TTC549 (cell line): ENCODE measurements around the gene SERINC3.
"Not testable (repeated sequence)": the region's sequence is repeated elsewhere in the genome, so short reads cannot be mapped to it uniquely, and the experiment has no call there.

Experiments
- FAIRE-seq: peaks from 2 replicates; lab custom pipeline; 2012; peaks lifted over from hg19 to GRCh38; lab: Jason Lieb, UNC

The SERINC3 gene

GRCh38 chr20:44521484-44522481 is at the start of gene SERINC3:
Gene SERINC3 (minus strand): TSS chr20:44522070. CDS start chr20:44521951, 119 bp downstream.
- peak; percentile 53 for FAIRE-seq

DNA sequence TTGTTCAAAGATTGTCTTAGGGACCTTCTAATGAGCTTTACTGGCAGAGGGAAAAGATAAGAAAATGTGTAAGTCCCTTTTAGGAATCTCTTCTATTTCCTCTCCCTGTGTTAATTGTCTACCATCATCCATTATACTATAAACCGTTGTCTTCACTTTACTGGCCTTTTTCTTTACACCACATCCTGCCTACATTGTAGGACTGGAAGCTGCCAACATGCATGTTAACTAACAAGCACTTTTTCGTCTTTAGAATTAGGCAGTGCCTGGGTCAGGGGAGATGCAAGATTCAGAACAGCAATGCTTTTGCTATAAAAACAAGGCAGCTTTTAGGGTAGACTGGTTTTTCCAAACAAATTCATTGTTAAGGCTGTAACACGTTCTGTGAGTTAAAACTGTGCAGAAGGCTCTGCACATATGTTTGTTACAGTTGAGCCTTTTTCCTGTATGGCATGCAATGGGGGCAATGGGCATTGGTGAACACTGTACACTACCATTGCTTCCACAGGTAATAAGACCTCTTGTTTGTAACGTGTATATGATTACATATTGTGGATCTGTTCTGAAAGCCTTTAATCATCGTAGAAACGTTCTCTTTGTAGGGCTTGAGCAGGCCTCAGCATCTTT is 49.6 kb upstream of the SERINC3 start:
- no peak for FAIRE-seq

DNA sequence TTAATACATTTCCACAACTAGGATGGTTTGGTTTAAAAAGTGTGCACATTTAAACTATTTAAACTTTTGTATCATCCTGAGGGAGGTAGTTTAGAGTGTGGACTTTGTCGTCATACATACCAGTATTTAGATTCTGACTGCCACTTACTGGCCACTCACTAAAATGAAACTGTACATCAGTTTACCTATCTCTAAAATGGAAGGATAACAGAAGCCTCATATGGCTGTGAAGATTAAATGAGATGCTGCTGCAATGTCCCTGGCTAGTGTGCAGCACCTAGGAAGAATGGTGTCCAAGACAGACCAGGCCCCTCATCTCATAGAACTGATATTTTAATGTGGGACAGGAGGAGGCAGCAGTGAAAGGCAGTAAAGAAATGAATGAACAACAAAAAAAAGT is 48.5 kb upstream of the SERINC3 start:
- FAIRE-seq: no peak

- no peak for FAIRE-seq
Observed at GRCh38 chr20:44566811-44567210, 44.9 kb upstream of the SERINC3 start.

- FAIRE-seq: no peak
Observed at GRCh38 chr20:44566018-44566417, 44.1 kb upstream of the SERINC3 start.

GRCh38 chr20:44561876-44562275 is 40.0 kb upstream of the SERINC3 start:
- no peak for FAIRE-seq

- FAIRE-seq: not testable (repeated sequence)
Observed at GRCh38 chr20:44560818-44561217, 38.9 kb upstream of the SERINC3 start.

DNA sequence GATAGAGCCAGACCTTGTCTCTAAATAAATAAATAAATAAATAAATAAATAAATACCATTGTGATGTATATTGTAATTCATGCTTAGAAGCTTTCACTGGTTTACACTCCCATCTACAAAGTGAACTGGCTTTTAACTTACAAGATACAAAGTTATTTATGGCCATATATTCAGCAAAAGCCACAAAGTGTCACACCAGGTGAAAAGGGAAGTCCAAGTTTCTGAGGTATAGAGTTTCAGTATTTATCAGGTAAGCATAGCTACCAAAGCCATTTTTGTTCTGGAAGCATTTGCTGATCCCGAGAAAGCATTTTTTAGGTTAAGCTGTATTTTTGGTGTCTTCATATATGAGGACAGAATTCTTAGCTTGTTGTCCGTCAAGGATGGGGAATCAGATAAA is 38.4 kb upstream of the SERINC3 start:
- no peak for FAIRE-seq

- FAIRE-seq: no peak
Observed at GRCh38 chr20:44559302-44559701, 37.4 kb upstream of the SERINC3 start.

DNA sequence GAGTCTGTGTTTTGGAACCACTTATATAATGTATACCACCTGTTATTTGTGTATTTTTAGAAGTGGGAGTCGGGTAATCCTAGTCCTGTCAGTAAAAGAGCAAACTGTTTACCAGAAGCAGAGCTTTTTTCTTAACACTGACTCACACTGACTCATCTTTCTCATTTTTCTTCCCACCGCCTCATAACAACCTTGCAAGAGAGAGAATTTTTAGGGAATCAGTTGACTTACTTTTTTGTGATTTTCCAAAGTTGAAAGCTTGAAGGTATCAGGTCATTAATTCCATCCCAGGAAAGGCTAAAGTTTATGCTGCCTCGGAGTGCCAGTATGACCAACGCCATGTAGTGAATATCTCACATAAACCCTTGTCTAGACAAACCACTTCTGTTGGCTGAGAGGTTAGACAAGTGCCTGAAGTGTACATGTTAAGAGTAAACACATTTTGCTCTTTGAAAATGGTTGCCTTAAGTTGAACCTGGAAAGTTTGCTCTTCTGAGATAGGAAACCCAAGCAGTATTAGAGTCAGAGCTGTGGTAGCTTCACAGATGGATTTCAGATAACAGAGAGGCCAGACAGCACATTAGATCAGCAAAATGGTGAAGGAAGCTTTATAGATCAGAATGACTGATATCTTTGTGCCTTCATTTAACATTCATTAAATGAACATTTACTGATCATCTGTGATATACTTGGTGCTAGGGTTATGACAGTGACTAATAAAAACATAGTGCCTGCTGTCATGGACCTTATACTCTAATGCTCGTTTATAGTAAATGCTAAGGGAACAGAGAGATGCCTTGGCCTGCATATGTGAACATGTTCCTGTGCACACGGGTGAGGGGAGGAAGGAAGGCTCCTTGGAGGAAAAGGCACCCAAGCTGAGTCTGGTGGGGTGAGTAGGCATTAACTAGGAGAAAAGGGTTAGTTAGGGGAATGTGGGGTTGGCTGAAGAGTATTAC is 31.4 kb upstream of the SERINC3 start:
- peak; percentile 85 for FAIRE-seq

- no peak for FAIRE-seq
Observed at GRCh38 chr20:44552568-44552949, 30.7 kb upstream of the SERINC3 start.

DNA sequence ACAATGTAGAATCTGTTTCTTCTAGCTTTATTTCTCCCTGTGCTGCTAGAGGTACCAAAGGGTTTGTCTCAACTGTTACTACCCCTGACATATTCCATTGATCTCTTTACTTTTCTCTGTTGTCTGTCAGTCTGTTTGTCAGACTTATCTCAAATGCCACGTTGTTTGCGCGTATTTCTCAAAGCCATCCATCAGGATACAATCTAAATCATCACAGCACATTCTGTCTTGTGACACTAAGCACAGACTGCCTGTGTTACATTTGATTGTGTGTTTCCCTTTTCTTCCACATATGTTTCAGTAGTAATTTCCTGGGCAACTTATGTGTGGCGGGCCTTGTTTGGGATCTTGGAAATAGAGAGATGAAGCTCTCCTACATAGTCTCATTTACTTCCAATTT is 30.2 kb upstream of the SERINC3 start:
- peak; percentile 83 for FAIRE-seq

DNA sequence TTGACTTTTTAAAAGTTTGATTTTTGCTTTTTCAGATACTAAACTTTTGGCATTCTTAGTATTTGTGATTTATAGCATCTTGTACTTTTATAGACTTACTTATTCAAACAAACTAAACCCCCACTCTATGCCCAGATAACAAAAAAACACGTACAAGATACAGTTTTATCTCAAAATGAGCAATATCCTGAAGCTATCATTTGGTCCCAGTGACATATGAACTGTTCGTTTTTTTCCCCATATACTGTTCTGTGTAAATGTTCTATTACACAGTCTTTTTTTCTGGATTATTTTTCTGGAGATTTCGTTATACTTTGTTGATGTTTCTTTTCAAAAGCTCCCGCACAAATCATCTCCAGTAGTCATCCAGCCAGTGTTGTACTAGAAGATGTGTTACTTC is 27.3 kb upstream of the SERINC3 start:
- peak; percentile 58 for FAIRE-seq

- FAIRE-seq: no peak
Observed at GRCh38 chr20:44547419-44547818, 25.5 kb upstream of the SERINC3 start.

GRCh38 chr20:44544263-44544662 is 22.4 kb upstream of the SERINC3 start:
- FAIRE-seq: no peak

DNA sequence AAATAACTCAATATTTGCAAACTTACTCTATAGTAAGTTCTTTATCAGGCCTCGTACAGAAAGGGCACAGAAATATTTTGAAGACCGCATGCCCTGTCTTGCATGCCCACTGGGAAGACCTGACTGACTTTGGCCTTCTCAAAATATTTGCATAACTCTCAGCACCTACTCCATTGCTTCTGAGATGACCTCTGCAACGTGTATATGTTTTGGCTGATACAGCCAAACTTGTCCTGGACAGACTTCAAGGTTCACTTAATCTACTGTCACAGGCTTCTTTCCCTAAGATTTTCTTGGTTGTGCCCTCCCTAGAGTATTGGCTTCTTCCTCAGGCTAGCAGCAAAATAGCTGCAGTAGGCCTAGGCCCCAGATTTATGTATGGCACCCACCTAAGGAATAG is 21.5 kb upstream of the SERINC3 start:
- no peak for FAIRE-seq

DNA sequence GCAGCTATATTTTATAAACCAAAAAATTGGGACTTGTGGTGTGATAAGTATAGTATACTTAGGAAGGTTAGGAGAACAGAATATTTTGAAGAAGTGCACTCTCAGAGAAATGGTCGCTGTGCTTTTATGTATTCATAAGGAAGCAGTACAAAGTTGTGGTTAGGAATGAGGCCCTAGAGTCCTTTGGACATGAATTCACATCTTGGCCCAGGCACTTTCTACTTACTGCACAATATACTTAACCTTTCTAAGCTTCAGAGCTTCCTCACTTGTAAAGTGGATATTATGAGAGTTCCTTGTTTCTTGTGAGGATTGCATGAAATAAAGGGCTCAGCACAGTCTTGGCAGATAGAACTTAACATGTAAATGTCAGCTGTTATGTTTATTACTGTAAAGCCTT is 21.0 kb upstream of the SERINC3 start:
- FAIRE-seq: no peak

DNA sequence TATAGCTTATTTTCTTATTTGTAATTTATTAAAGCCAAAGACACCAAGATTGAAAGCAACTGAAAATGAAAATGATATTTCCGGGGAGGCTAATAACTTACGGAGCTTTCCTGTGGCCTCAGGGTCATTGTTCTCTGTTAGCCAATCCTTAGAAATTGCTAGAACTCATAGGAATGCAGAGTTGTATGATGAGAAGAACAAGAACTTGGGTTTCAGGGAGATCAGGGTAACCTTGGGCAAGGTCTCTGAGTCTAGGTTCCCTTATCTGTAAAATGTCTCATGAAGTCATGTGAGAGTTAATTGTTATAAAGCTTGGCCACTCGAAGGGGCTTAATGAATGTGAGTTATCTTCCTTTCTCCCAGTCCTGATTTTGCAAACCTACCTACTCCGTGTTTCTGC is 20.1 kb upstream of the SERINC3 start:
- FAIRE-seq: no peak

GRCh38 chr20:44540834-44541233 is 19.0 kb upstream of the SERINC3 start:
- no peak for FAIRE-seq

- no peak for FAIRE-seq
Observed at GRCh38 chr20:44537993-44538392, 16.1 kb upstream of the SERINC3 start.

DNA sequence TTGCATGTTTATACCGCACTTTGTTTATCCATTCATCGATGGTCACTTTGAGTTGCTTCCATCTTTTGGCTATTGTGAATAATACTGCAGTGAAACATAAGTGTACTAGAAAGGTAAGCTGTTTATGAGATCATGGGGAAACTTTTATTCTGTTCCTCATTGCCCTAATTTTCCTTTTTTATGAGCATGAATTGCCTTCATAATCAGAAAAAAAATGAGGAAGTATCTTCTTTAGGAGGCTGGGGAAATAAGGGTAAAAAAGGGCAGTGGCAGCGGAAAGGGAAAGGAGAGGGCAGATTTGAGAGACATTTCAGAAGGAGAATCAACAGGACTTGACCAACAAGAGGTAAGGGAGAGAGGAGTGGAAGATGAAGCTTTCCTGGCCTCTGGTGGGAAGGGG is 14.3 kb upstream of the SERINC3 start:
- no peak for FAIRE-seq

DNA sequence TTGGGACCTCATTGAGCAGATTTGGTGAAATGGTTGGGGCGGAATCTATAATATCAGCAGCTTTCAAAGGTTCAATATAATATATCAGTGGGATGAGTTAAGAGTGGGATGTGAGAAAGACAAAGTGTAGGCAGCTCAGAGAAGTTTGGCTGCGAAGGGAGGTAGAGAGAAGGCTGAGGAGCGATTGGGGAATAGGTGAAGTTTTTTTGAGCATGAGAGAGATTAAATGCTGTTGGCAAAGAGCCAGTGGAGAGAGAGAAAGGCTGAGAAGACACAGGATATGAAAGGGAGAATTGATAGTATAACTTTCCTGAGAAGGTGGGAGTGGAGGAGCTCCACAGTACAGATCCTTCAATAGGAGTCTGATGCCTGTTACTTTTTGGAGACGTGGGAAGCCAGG is 12.1 kb upstream of the SERINC3 start:
- no peak for FAIRE-seq

GRCh38 chr20:44532981-44533331 is 11.1 kb upstream of the SERINC3 start:
- FAIRE-seq: no peak
